H9 (cell line): ENCODE data around the gene CNGB1. TPM values are rescaled to one million over a fixed set of nuclear protein-coding genes. Genes with fewer than 3 reads are reported as not detected.
A peak's percentile ranks its signal among the peaks of the same experiment; 100 is the strongest.

ENCODE experiments used
- DNase-seq: peaks from one replicate; pipeline ENCODE4 v3.0.0-alpha.2; 2017
- H2AFZ ChIP-seq: one replicate; pipeline ENCODE4 v1.6.1; 2013; ENCODE audit warnings: mild to moderate bottlenecking, low read length, control low read depth, moderate library complexity
- H2AK5ac ChIP-seq: 2 replicates; pipeline ENCODE4 v1.6.1; 2013; ENCODE audit warnings: low read length, control low read depth, mixed read lengths; ENCODE audit not compliant: insufficient read length
- H2BK120ac ChIP-seq: one replicate; pipeline ENCODE4 v1.6.1; 2013; ENCODE audit warnings: low read depth, mild to moderate bottlenecking, low read length, control low read depth, inconsistent platforms; ENCODE audit not compliant: poor library complexity, severe bottlenecking
- H2BK12ac ChIP-seq: 2 replicates; pipeline ENCODE4 v1.6.1; 2013; ENCODE audit warnings: low read length, control low read depth, mixed read lengths, low read depth; ENCODE audit not compliant: insufficient read length
- H2BK15ac ChIP-seq: 2 replicates; pipeline ENCODE4 v1.6.1; 2013; ENCODE audit warnings: low read depth, low read length, control low read depth
- H2BK20ac ChIP-seq: one replicate; pipeline ENCODE4 v1.6.1; 2013; ENCODE audit warnings: low read depth, mild to moderate bottlenecking, low read length, control low read depth, inconsistent platforms; ENCODE audit not compliant: poor library complexity, severe bottlenecking
- H2BK5ac ChIP-seq: 2 replicates; pipeline ENCODE4 v1.6.1; 2013; ENCODE audit warnings: low read length, control low read depth, mixed read lengths; ENCODE audit not compliant: insufficient read length
- H3K14ac ChIP-seq: 2 replicates; pipeline ENCODE4 v1.6.1; 2013; ENCODE audit warnings: low read length, control low read depth; ENCODE audit not compliant: insufficient read depth
- H3K18ac ChIP-seq: 2 replicates; pipeline ENCODE4 v1.6.1; 2013; ENCODE audit warnings: low read depth, mild to moderate bottlenecking, mixed read lengths, low read length, control low read depth; ENCODE audit not compliant: insufficient read length
- H3K23ac ChIP-seq: 2 replicates; pipeline ENCODE4 v1.6.1; 2013; ENCODE audit warnings: low read length, control low read depth, mixed read lengths, low read depth; ENCODE audit not compliant: insufficient read length
- H3K23me2 ChIP-seq: 2 replicates; pipeline ENCODE4 v1.6.1; 2013; ENCODE audit warnings: low read depth, mild to moderate bottlenecking, mixed read lengths, low read length, control low read depth; ENCODE audit not compliant: insufficient read length, poor library complexity, severe bottlenecking
- H3K27ac ChIP-seq: 2 replicates; pipeline ENCODE4 v1.5.1; 2013; ENCODE audit warnings: low read length, control low read depth, mixed read lengths, low read depth; ENCODE audit not compliant: insufficient read length
- H3K27me3 ChIP-seq: 2 replicates; pipeline ENCODE4 v1.6.1; 2013; ENCODE audit warnings: low read length, control low read depth, inconsistent platforms; ENCODE audit not compliant: insufficient read depth
- H3K4ac ChIP-seq: 2 replicates; pipeline ENCODE4 v1.6.1; 2013; ENCODE audit warnings: low read depth, mild to moderate bottlenecking, control low read depth, inconsistent platforms, low read length, moderate library complexity
- H3K4me1 ChIP-seq: 2 replicates; pipeline ENCODE4 v1.6.1; 2013; ENCODE audit warnings: low read length, control low read depth, inconsistent platforms; ENCODE audit not compliant: insufficient read depth
- H3K4me2 ChIP-seq: 2 replicates; pipeline ENCODE4 v1.6.1; 2013; ENCODE audit warnings: low read length, control low read depth, mixed read lengths; ENCODE audit not compliant: insufficient read length, insufficient read depth
- H3K56ac ChIP-seq: 2 replicates; pipeline ENCODE4 v1.6.1; 2013; ENCODE audit warnings: low read depth, mild to moderate bottlenecking, mixed read lengths, low read length, control low read depth; ENCODE audit not compliant: insufficient read length
- H3K79me1 ChIP-seq: 2 replicates; pipeline ENCODE4 v1.6.1; 2013; ENCODE audit warnings: low read depth, mild to moderate bottlenecking, moderate library complexity, low read length, control low read depth, inconsistent platforms; ENCODE audit not compliant: insufficient read depth, poor library complexity, severe bottlenecking
- H3K79me2 ChIP-seq: 2 replicates; pipeline ENCODE4 v1.6.1; 2013; ENCODE audit warnings: low read length, control low read depth, inconsistent platforms; ENCODE audit not compliant: insufficient read depth
- H3K9ac ChIP-seq: 2 replicates; pipeline ENCODE4 v1.6.1; 2013; ENCODE audit warnings: low read length, control low read depth, mixed read lengths; ENCODE audit not compliant: insufficient read length; ENCODE audit errors: extremely low read depth
- H3K9me3 ChIP-seq: one replicate; pipeline ENCODE4 v1.6.1; 2013; ENCODE audit warnings: low read depth, low read length, inconsistent platforms; ENCODE audit not compliant: control insufficient read depth
- H3T11ph ChIP-seq: one replicate; pipeline ENCODE4 v1.6.1; 2013; ENCODE audit warnings: mild to moderate bottlenecking, low read length, control low read depth, inconsistent platforms
- H4K20me1 ChIP-seq: one replicate; pipeline ENCODE4 v1.6.1; 2013; ENCODE audit not compliant: control insufficient read depth, insufficient read length, insufficient read depth
- H4K5ac ChIP-seq: 2 replicates; pipeline ENCODE4 v1.6.1; 2013; ENCODE audit warnings: low read depth, mild to moderate bottlenecking, mixed read lengths, low read length, control low read depth; ENCODE audit not compliant: insufficient read length
- H4K8ac ChIP-seq: replicated peaks from 2 replicates; pipeline ENCODE4 v1.6.1; 2013; ENCODE audit warnings: low read length, control low read depth, mixed read lengths, low read depth; ENCODE audit not compliant: insufficient read length
- H4K91ac ChIP-seq: 2 replicates; pipeline ENCODE4 v1.6.1; 2013; ENCODE audit warnings: low read depth, mild to moderate bottlenecking, moderate library complexity, mixed read lengths, low read length, control low read depth; ENCODE audit not compliant: insufficient read length
- H3K27ac Mint-ChIP-seq, 3 experiments: 2 replicates in 2 of 3; 3 replicates in 1 of 3; pipeline ENCODE4 v1.8.0; 2020 to 2021; ENCODE audit warnings: mixed read lengths in 3 of 3, mild to moderate bottlenecking in 1 of 3, moderate library complexity in 1 of 3
- H3K27me3 Mint-ChIP-seq: 2 replicates; pipeline ENCODE4 v1.8.0; 2021; ENCODE audit warnings: low read depth, mild to moderate bottlenecking, moderate library complexity, mixed read lengths
- H3K36me3 Mint-ChIP-seq, 3 experiments: 2 replicates in 2 of 3; 3 replicates in 1 of 3; pipeline ENCODE4 v1.8.0; 2020 to 2021; ENCODE audit warnings: low read depth in 3 of 3, mixed read lengths in 3 of 3; ENCODE audit not compliant: insufficient read depth in 1 of 3
- H3K4me1 Mint-ChIP-seq, 2 experiments: 2 replicates each; pipeline ENCODE4 v1.8.0; 2020; ENCODE audit warnings: mixed read lengths in 2 of 2
- H3K4me3 Mint-ChIP-seq, 2 experiments: 2 replicates in 1 of 2; 3 replicates in 1 of 2; pipeline ENCODE4 v1.8.0; 2020 to 2021; ENCODE audit warnings: mild to moderate bottlenecking in 2 of 2, mixed read lengths in 2 of 2, moderate library complexity in 1 of 2
- H3K9me3 Mint-ChIP-seq, 2 experiments: 2 replicates in 1 of 2; 3 replicates in 1 of 2; pipeline ENCODE4 v1.8.0; 2020; ENCODE audit warnings: mild to moderate bottlenecking in 2 of 2, mixed read lengths in 2 of 2, moderate library complexity in 1 of 2
- WGBS: extraction: QIAGEN DNeasy Blood & Tissue Kit; methylation state at CpG from one replicate; pipeline ENCODE4 v1.1.7; 2013; ENCODE audit warnings: missing lambda C conversion rate, low lambda C conversion rate, mixed read lengths; ENCODE audit not compliant: insufficient read length; ENCODE audit errors: extremely low coverage; 5-methylcytosine and 5-hydroxymethylcytosine counted together
- total RNA-seq: library from RNA; stranded (reverse); gene quantifications from 2 replicates; pipeline ENCODE4 v1.2.1, GENCODE V29; 2021
- TF ChIP-seq, protein P1 (sequence below): fragments of 200-600 bp; sonication (generic); conservative IDR thresholded peaks from 3 replicates; pipeline ENCODE4 v1.8.0; 2021; ENCODE audit warnings: antibody characterized with exemption, mild to moderate bottlenecking

The CNGB1 gene
- total RNA-seq, 1 experiment from 2014 or later: not detected

DNA sequence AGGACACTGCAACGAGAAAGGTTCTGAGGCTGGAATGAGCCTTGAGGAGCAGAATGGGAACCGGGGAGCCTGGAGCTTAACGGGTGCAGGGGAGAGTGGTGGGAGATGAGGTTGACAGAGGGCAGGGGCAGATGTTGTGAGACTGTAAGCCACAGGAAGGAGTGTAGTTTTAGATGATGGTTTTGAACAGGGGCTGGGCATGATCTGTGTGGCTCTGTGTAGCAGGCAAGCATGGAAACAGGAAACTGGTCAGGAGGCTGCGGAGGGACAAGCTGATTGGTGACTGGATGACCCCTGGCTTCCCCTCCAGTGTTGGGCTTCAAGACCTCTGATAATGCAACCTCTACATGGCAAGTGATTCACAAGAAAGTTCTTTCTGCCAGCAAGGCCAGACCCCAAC is 1.4 kb upstream of the CNGB1 start:
- no peak for DNase-seq
- H3K4me2 ChIP-seq: no peak overlapping the region
- Mint-ChIP-seq H3K27me3 (peaks cover 4% of the 10 kb centered on the region), H3K9me3 (no peaks in the 10 kb centered on the region), H3K36me3 (no peaks in the 10 kb centered on the region), H3K4me1 (peaks cover 6 to 16% of the 10 kb centered on the region in 2 experiments), H3K4me3 (no peak overlapping the region), H3K27ac (peak overlapping the region in 1 of 3 experiments; percentile 9; a peak in 1 of 7 replicates)
- WGBS: no CpG with 5 or more reads among the region's 4 CpGs
- H2AK5ac ChIP-seq: no peak overlapping the region
- no peak overlapping the region for H3T11ph ChIP-seq
- no peak overlapping the region for H3K9ac ChIP-seq
- no peak overlapping the region for H3K4ac ChIP-seq
- no peak overlapping the region for H3K18ac ChIP-seq
- H3K56ac ChIP-seq: no peak overlapping the region
- H3K23me2 ChIP-seq: no peaks in the 10 kb centered on the region
- no peak overlapping the region for H4K5ac ChIP-seq
- no peak overlapping the region for H2BK15ac ChIP-seq
- no peak overlapping the region for H3K27ac ChIP-seq
- H3K14ac ChIP-seq: no peak overlapping the region
- no peak overlapping the region for H2BK120ac ChIP-seq
- H3K79me1 ChIP-seq: no peaks in the 10 kb centered on the region
- no peak overlapping the region for H2BK12ac ChIP-seq
- no peaks in the 10 kb centered on the region for H3K9me3 ChIP-seq
- no peak overlapping the region for H2BK20ac ChIP-seq
- no peak overlapping the region for H4K91ac ChIP-seq
- H2AFZ ChIP-seq: no peak overlapping the region
- no peaks in the 10 kb centered on the region for H3K79me2 ChIP-seq
- TF ChIP-seq, protein P1, sequence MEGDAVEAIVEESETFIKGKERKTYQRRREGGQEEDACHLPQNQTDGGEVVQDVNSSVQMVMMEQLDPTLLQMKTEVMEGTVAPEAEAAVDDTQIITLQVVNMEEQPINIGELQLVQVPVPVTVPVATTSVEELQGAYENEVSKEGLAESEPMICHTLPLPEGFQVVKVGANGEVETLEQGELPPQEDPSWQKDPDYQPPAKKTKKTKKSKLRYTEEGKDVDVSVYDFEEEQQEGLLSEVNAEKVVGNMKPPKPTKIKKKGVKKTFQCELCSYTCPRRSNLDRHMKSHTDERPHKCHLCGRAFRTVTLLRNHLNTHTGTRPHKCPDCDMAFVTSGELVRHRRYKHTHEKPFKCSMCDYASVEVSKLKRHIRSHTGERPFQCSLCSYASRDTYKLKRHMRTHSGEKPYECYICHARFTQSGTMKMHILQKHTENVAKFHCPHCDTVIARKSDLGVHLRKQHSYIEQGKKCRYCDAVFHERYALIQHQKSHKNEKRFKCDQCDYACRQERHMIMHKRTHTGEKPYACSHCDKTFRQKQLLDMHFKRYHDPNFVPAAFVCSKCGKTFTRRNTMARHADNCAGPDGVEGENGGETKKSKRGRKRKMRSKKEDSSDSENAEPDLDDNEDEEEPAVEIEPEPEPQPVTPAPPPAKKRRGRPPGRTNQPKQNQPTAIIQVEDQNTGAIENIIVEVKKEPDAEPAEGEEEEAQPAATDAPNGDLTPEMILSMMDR: no peak
- no peak overlapping the region for H3K23ac ChIP-seq
- no peak overlapping the region for H2BK5ac ChIP-seq
- no peaks in the 10 kb centered on the region for H4K20me1 ChIP-seq
- H3K4me1 ChIP-seq: no peaks in the 10 kb centered on the region
- H3K27me3 ChIP-seq: no peaks in the 10 kb centered on the region
- no peak overlapping the region for H4K8ac ChIP-seq
